Thyroid gland (tissue), 4 donors: ENCODE measurements around the gene CDK5RAP2. TPM values are rescaled to one million over a fixed set of nuclear protein-coding genes. Genes with fewer than 3 reads are reported as not detected.
"Not testable (repeated sequence)": the region's sequence is repeated elsewhere in the genome, so short reads cannot be mapped to it uniquely, and the experiment has no call there.

Source experiments
- DNase-seq, 2 donors: peaks; one replicate each; pipeline ENCODE4 v3.0.0-alpha.2; 2019
- H3K27ac ChIP-seq, 3 donors: fragments of 200-600 bp; sonication (generic); 1 replicate in 2 of 3; 2 replicates in 1 of 3; pipeline ENCODE4 v1.5.1; 2016 to 2019; ENCODE audit warnings: mild to moderate bottlenecking in 1 of 3, moderate library complexity in 1 of 3
- H3K27me3 ChIP-seq: fragments of 200-600 bp; sonication (generic); one replicate; pipeline ENCODE4 v1.5.1; 2019
- H3K36me3 ChIP-seq, 2 donors: fragments of 200-600 bp; sonication (generic); one replicate each; pipeline ENCODE4 v1.5.1; 2016 to 2019
- H3K4me1 ChIP-seq, 2 donors: fragments of 200-600 bp; sonication (generic); one replicate each; pipeline ENCODE4 v1.5.1; 2017 to 2019
- H3K4me3 ChIP-seq, 3 donors: fragments of 200-600 bp; sonication (generic); replicated peaks in 1 of 3; 1 replicate in 2 of 3; 2 replicates in 1 of 3; pipeline ENCODE4 v1.5.1; 2016; ENCODE audit warnings: mild to moderate bottlenecking in 1 of 3
- H3K9me3 ChIP-seq: fragments of 200-600 bp; sonication (generic); one replicate; pipeline ENCODE4 v1.5.1; 2017
- POLR2A ChIP-seq, 2 donors: fragments of 450-650 bp; IDR thresholded peaks; one replicate each; pipeline ENCODE4 v1.6.1; 2017; ENCODE audit warnings: antibody characterized with exemption in 2 of 2, mild to moderate bottlenecking in 2 of 2, moderate library complexity in 1 of 2
- WGBS, 2 donors: methylation state at CpG; one replicate each; pipeline ENCODE4 v1.1.5; 2017; 5-methylcytosine and 5-hydroxymethylcytosine counted together
- intact Hi-C: fragments of 100-400 bp; cut with DNase I; formaldehyde crosslinking; loops from one replicate; pipeline ENCODE4 v1.15.1; 2023
- total RNA-seq, 4 donors: library from RNA; depleted of rRNA; stranded (reverse); fragments of >200 nt; gene quantifications; one replicate each; pipeline ENCODE4 v1.2.3, GENCODE V29; 2016
- TF ChIP-seq, protein P1 (sequence below), 6 experiments: fragments of 200-600 bp in 3 of 6; fragments of 450-650 bp in 3 of 6; sonication (generic) in 3 of 6; IDR thresholded peaks; one replicate each; pipeline ENCODE4 v1.5.1; 2016 to 2019; ENCODE audit warnings: antibody characterized with exemption in 6 of 6, mild to moderate bottlenecking in 2 of 6, inconsistent platforms in 1 of 6, moderate library complexity in 1 of 6

CDK5RAP2 gene
- total RNA-seq, 4 donors from 2014 or later: 39.5 to 51.9 (median 46.9) TPM

DNA sequence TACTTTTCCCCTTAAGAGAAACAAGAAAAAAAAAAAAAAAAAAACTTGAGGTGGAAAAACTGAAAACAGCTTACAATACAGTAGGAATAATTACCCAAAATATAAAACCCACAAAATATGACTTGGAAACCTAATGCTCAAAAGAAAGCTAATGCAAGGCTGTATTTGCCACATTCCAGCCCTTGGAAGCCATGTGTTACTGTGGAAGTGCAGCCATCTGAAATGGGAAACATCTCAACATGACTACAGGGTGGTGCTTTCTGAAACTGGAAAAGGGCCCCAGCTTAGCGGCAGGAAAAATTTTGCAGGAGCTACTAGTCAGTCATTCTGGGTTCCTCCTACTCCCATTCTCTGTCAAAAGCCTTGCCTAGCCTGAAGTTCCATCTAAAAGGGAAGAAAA lies 20.4 kb downstream of the CDK5RAP2 start:
- whole genome bisulfite sequencing, 2 donors: 100% methylated on average over 1 of the region's 1 CpG
- TF ChIP-seq, protein P1, sequence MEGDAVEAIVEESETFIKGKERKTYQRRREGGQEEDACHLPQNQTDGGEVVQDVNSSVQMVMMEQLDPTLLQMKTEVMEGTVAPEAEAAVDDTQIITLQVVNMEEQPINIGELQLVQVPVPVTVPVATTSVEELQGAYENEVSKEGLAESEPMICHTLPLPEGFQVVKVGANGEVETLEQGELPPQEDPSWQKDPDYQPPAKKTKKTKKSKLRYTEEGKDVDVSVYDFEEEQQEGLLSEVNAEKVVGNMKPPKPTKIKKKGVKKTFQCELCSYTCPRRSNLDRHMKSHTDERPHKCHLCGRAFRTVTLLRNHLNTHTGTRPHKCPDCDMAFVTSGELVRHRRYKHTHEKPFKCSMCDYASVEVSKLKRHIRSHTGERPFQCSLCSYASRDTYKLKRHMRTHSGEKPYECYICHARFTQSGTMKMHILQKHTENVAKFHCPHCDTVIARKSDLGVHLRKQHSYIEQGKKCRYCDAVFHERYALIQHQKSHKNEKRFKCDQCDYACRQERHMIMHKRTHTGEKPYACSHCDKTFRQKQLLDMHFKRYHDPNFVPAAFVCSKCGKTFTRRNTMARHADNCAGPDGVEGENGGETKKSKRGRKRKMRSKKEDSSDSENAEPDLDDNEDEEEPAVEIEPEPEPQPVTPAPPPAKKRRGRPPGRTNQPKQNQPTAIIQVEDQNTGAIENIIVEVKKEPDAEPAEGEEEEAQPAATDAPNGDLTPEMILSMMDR (IDR thresholded peaks at IDR 0.05): no peak
- no peak for TF ChIP-seq POLR2A (IDR thresholded peaks at IDR 0.05)

DNA sequence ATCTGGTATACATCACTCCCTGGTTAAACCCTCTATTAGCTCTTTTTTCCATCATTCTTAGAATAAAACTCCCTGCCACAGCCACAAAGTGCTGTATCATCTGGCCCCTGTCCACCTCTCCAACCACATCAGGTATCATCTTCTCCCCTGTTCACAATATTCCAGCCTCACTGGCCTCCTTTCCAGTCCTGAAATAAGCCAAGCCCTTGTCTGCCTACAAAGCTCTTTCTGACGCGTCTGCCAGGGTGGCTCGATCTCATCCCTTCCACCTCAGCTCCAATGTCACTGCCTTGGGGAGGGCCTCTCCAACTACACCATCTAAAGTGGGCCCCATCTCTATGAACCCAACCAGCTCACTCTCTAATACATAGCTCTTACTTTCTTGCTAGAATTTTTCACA lies 21.5 kb downstream of the CDK5RAP2 start:
- no peaks in the 10 kb centered on the region for H3K9me3 ChIP-seq
- H3K4me3 ChIP-seq: no peak overlapping the region
- no peak overlapping the region for H3K27ac ChIP-seq
- 96 to 97% methylated on average over 3 of the region's 3 CpGs for WGBS, 2 donors
- H3K4me1 ChIP-seq: no peaks in the 10 kb centered on the region
- no peak for DNase-seq
- intact Hi-C loops: no loop called here
- H3K27me3 ChIP-seq: no peaks in the 10 kb centered on the region
- TF ChIP-seq POLR2A (IDR thresholded peaks at IDR 0.05): no peak
- TF ChIP-seq, protein P1 (IDR thresholded peaks at IDR 0.05): no peak
- peaks cover 0 to 7% of the 10 kb centered on the region in 2 donors for H3K36me3 ChIP-seq

More for the DNA sequence above, 20.4 kb downstream of the CDK5RAP2 start:
- no peaks in the 10 kb centered on the region for H3K4me1 ChIP-seq
- H3K27me3 ChIP-seq: no peaks in the 10 kb centered on the region
- peaks cover 0 to 7% of the 10 kb centered on the region in 2 donors for H3K36me3 ChIP-seq
- DNase-seq: no peak
- intact Hi-C loops: no loop called here
- H3K4me3 ChIP-seq: no peak overlapping the region
- no peak overlapping the region for H3K27ac ChIP-seq
- H3K9me3 ChIP-seq: no peaks in the 10 kb centered on the region

DNA sequence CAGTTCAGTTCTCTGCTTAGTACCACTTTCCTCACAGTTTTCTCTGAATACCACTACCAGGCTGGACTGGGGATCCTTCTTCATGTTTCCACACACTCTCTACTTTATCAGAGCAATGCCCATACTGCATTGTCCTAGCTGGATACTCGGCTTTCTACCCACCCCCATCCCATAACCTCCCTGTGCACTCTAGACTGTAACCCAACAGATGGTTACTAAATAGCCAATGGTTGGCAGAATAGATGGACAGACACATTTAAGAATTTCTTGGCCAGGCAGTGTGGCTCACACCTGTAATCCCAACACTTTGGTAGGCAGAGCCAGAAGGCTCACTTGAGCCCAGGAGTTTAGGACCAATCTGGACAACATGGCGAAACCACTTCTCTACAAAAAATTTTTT lies 22.8 kb downstream of the CDK5RAP2 start:
- Histone ChIP-seq H3K36me3 (peaks cover 0 to 7% of the 10 kb centered on the region in 2 donors), H3K4me3 (no peak overlapping the region), H3K9me3 (no peaks in the 10 kb centered on the region), H3K27me3 (no peaks in the 10 kb centered on the region), H3K4me1 (no peaks in the 10 kb centered on the region), H3K27ac (no peak overlapping the region)
- intact Hi-C loops: no loop called here
- no peak for DNase-seq
- TF ChIP-seq, protein P1 (IDR thresholded peaks at IDR 0.05): no peak
- no peak for TF ChIP-seq POLR2A (IDR thresholded peaks at IDR 0.05)
- 46 to 48% methylated on average over 2 of the region's 2 CpGs for WGBS, 2 donors

GRCh38 chr9:120556775-120557174 lies 23.2 kb downstream of the CDK5RAP2 start:
- H3K27me3 ChIP-seq: no peaks in the 10 kb centered on the region
- no peak overlapping the region for H3K4me3 ChIP-seq
- WGBS, 2 donors: 93 to 94% methylated on average over 3 of the region's 3 CpGs
- H3K36me3 ChIP-seq: peaks cover 0 to 7% of the 10 kb centered on the region in 2 donors
- no peak for DNase-seq
- no peak for TF ChIP-seq POLR2A (IDR thresholded peaks at IDR 0.05)
- TF ChIP-seq, protein P1 (IDR thresholded peaks at IDR 0.05): no peak
- no peaks in the 10 kb centered on the region for H3K9me3 ChIP-seq
- intact Hi-C loops: no loop called here
- H3K4me1 ChIP-seq: no peaks in the 10 kb centered on the region
- no peak overlapping the region for H3K27ac ChIP-seq

- Histone ChIP-seq H3K36me3 (peaks cover 0 to 7% of the 10 kb centered on the region in 2 donors), H3K27me3 (no peaks in the 10 kb centered on the region), H3K9me3 (no peaks in the 10 kb centered on the region), H3K27ac (no peak overlapping the region), H3K4me1 (no peaks in the 10 kb centered on the region), H3K4me3 (no peak overlapping the region)
- TF ChIP-seq POLR2A (IDR thresholded peaks at IDR 0.05): no peak
- TF ChIP-seq, protein P1 (IDR thresholded peaks at IDR 0.05): no peak
- WGBS, 2 donors: 92 to 95% methylated on average over 4 of the region's 4 CpGs
- DNase-seq: no peak
- intact Hi-C loops: no loop called here
Observed at GRCh38 chr9:120555839-120556238, 24.1 kb downstream of the CDK5RAP2 start.

GRCh38 chr9:120552210-120552704 lies 27.7 kb downstream of the CDK5RAP2 start:
- H3K9me3 ChIP-seq, H3K4me3 ChIP-seq, H3K4me1 ChIP-seq, H3K27ac ChIP-seq, H3K36me3 ChIP-seq, DNase-seq, intact Hi-C loops, H3K27me3 ChIP-seq: not testable (repeated sequence)
- 95 to 96% methylated on average over 6 of the region's 7 CpGs for WGBS, 2 donors
